ENCODE measurements around the gene AACS.
"Not testable (repeated sequence)": the region's sequence is repeated elsewhere in the genome, so short reads cannot be mapped to it uniquely, and the experiment has no call there.

AACS gene

GRCh38 chr12:125125271-125125670 lies 60.0 kb downstream of the AACS start:
- no peak for DNase-seq

- DNase-seq, result no peak
Measured at GRCh38 chr12:125128439-125129178, 63.4 kb downstream of the AACS start.

- DNase-seq, result no peak
Measured at GRCh38 chr12:125129179-125129571, 63.9 kb downstream of the AACS start.

GRCh38 chr12:125129591-125130255 lies 64.5 kb downstream of the AACS start:
- no peak for DNase-seq

GRCh38 chr12:125131958-125132357 lies 66.7 kb downstream of the AACS start:
- no peak for DNase-seq

GRCh38 chr12:125132698-125133400 lies 67.6 kb downstream of the AACS start:
- DNase-seq, result no peak

- no peak for DNase-seq
Measured at GRCh38 chr12:125133616-125134015, 68.4 kb downstream of the AACS start.

- no peak for DNase-seq
Measured at GRCh38 chr12:125134576-125134975, 69.3 kb downstream of the AACS start.

- no peak for DNase-seq
Measured at GRCh38 chr12:125135906-125136305, 70.7 kb downstream of the AACS start.

GRCh38 chr12:125136702-125137101 lies 71.5 kb downstream of the AACS start:
- DNase-seq, result no peak

GRCh38 chr12:125137766-125138344 lies 72.6 kb downstream of the AACS start:
- DNase-seq, result no peak

GRCh38 chr12:125140279-125141209 lies 75.3 kb downstream of the AACS start:
- no peak for DNase-seq

GRCh38 chr12:125141210-125141573 lies 76.0 kb downstream of the AACS start:
- DNase-seq, result not testable (repeated sequence)

- no peak for DNase-seq
Measured at GRCh38 chr12:125142601-125143000, 77.4 kb downstream of the AACS start.

GRCh38 chr12:125143491-125143890 lies 78.3 kb downstream of the AACS start:
- no peak for DNase-seq

- DNase-seq, result no peak
Measured at GRCh38 chr12:125145196-125145595, 80.0 kb downstream of the AACS start.

- DNase-seq, result no peak
Measured at GRCh38 chr12:125148316-125148715, 83.1 kb downstream of the AACS start.

GRCh38 chr12:125149160-125150108 lies 84.2 kb downstream of the AACS start:
- no peak for DNase-seq

GRCh38 chr12:125151284-125151683 lies 86.0 kb downstream of the AACS start:
- DNase-seq, result no peak

GRCh38 chr12:125152463-125152862 lies 87.2 kb downstream of the AACS start:
- no peak for DNase-seq

- no peak for DNase-seq
Measured at GRCh38 chr12:125155366-125155765, 90.1 kb downstream of the AACS start.
